ENCODE measurements around the gene KLHL35.

- TF ChIP-seq CTCF (IDR thresholded peaks at IDR 0.05): no peak
- TF ChIP-seq POLR2A (IDR thresholded peaks at IDR 0.05): no peak
Observed at GRCh38 chr11:75480185-75481175, 47.5 kb upstream of the KLHL35 start.

Measured in uterus (tissue), 2 donors.